ENCODE data around the gene EDN2. TPM values are rescaled to one million over a fixed set of nuclear protein-coding genes. Genes with fewer than 3 reads are reported as not detected.

The EDN2 gene
- total and polyA plus RNA-seq, 2 of the 8 experiments (the other 6 are each of a cell fraction or from before 2014, with no cell fraction given) = 0.32 to 0.39 TPM

DNA sequence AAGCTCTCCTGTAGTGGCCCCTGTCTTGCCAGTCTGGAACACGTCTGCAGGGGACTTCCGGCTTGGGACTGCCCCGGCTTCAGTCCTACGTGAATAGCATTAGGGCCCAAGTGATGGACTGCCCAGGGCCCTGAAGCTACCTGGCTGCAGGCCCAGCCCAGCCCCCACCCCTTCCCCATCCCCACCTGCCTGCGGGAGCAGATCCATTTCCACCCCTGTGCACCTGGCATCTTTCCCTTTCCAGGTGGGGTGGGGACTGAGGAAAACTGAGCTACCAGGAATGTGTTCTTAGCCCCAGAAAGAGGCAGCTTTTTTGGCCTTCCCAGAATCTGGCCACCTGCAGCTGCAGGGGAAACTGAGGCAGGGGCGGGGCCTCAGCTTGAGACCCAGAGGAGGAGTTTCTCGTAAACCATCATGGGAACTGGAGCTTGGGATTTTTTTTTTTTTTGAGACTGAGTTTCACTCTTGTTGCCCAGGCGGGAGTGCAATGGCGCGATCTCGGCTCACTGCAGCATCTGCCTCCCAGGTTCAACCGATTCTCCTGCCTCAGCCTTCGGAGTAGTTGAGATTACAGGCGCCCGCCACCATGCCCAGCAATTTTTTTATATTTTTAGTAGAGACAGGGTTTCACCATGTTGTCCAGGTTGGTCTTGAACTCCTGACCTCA is 3.2 kb downstream of the EDN2 start:
- Histone ChIP-seq H3K79me1 (ENCODE audit: low read depth, low read length) (no peaks in the 10 kb centered on the region), H3K9me3 (ENCODE audit: insufficient read depth in 2 of 2, low read depth in 1 of 2, low read length in 1 of 2) (no peaks in the 10 kb centered on the region), H4K20me1 (replicated peaks in 1 of 2; ENCODE audit: control insufficient read depth in 1 of 2, insufficient read depth in 2 of 2, low read length in 2 of 2) (no peaks in the 10 kb centered on the region), H3K23me2 (ENCODE audit: low read depth, low read length) (no peaks in the 10 kb centered on the region), H2AFZ (ENCODE audit: low read length) (no peak overlapping the region), H3K14ac (ENCODE audit: insufficient read length) (no peak overlapping the region), H4K5ac (ENCODE audit: insufficient read length, low read depth, low read length) (no peak overlapping the region), H2BK120ac (replicated peaks; ENCODE audit: low read depth, low read length) (no peak overlapping the region), H2BK15ac (ENCODE audit: low read length) (no peak overlapping the region), H3K27me3 (replicated peaks in 1 of 4; ENCODE audit: control insufficient read depth in 3 of 4, extremely low read depth in 1 of 4, insufficient read depth in 3 of 4, low read length in 3 of 4) (no peaks in the 10 kb centered on the region; a peak in 1 of 7 replicates), H3K36me3 (ENCODE audit: control insufficient read depth in 2 of 4, insufficient read depth in 4 of 4, low read length in 3 of 4) (no peaks in the 10 kb centered on the region), H3K18ac (ENCODE audit: extremely low read depth, low read length) (no peak overlapping the region; the same call in 1 of the 2 replicates), H3K4me3 (ENCODE audit: extremely low read depth in 1 of 4, insufficient read depth in 2 of 4, low read depth in 3 of 4, low read length in 4 of 4) (no peak overlapping the region), H3K4ac (replicated peaks; ENCODE audit: insufficient read length, low read depth, low read length) (no peak overlapping the region), H4K8ac (ENCODE audit: extremely low read depth, insufficient read depth, low read length) (no peak overlapping the region), H4K91ac (replicated peaks; ENCODE audit: insufficient read length, low read length) (no peak overlapping the region), H2AK5ac (ENCODE audit: low read depth, low read length) (no peak overlapping the region), H3K79me2 (ENCODE audit: control insufficient read depth in 1 of 2, insufficient read depth in 2 of 2, low read length in 2 of 2) (no peaks in the 10 kb centered on the region), H2BK20ac (ENCODE audit: low read length) (no peak overlapping the region), H3K23ac (ENCODE audit: insufficient read length) (no peak overlapping the region), H3K4me1 (replicated peaks in 1 of 4; ENCODE audit: control insufficient read depth in 3 of 4, insufficient read depth in 4 of 4, low read length in 3 of 4) (peaks cover 6 to 13% (median 12%) of the 10 kb centered on the region in 4 experiments; a peak in 5 of 7 replicates), H3K9ac (replicated peaks in 1 of 4; ENCODE audit: extremely low read depth in 1 of 4, low read depth in 3 of 4, low read length in 3 of 4) (no peak overlapping the region), H3K27ac (ENCODE audit: low read depth, low read length) (no peak overlapping the region), H3K56ac (replicated peaks; ENCODE audit: insufficient read length, low read depth, low read length) (no peak overlapping the region), H3K4me2 (ENCODE audit: insufficient read depth in 1 of 2, low read depth in 2 of 2, low read length in 2 of 2) (no peak overlapping the region), H2BK5ac (ENCODE audit: low read depth, low read length) (peak overlapping the region; percentile 89; the same call in 1 of the 2 replicates), H2BK12ac (ENCODE audit: low read depth, low read length) (no peak overlapping the region)
- FAIRE-seq = no peak
- CTCF ChIA-PET (ENCODE audit: partially characterized antibody) = interaction anchor here (0.6 to 14.9 kb wide), 10 partner anchors 11 to 312 kb away, joined by 3 to 205 read pairs (median 4); no protein-coding TSS in a partner anchor
- 90% methylated on average over 14 of the region's 15 CpGs; no CpG with 5 or more reads in 1 of the 2 experiments for WGBS, 2 experiments (ENCODE audit: extremely low coverage in 1 of 2, insufficient coverage in 1 of 2, insufficient read length in 1 of 2, insufficient replicate concordance in 2 of 2, low coverage in 1 of 2, low lambda C conversion rate in 2 of 2, missing lambda C conversion rate in 1 of 2)
- no peak for DNase-seq (ENCODE audit: low read depth in 1 of 2, low spot score in 2 of 2)
- POLR2A ChIA-PET (ENCODE audit: partially characterized antibody) = interaction anchor here (1.1 kb wide), 1 partner anchor 21 kb away, joined by 3 read pairs; no protein-coding TSS in a partner anchor
- TF ChIP-seq, protein P1, sequence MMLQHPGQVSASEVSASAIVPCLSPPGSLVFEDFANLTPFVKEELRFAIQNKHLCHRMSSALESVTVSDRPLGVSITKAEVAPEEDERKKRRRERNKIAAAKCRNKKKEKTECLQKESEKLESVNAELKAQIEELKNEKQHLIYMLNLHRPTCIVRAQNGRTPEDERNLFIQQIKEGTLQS (IDR thresholded peaks at IDR 0.05; ENCODE audit: insufficient read depth, low read depth, low read length) = no peak
- no peak for TF ChIP-seq CBX8 (IDR thresholded peaks at IDR 0.05; ENCODE audit: borderline replicate concordance, low read depth, low read length)
- TF ChIP-seq, protein P2, sequence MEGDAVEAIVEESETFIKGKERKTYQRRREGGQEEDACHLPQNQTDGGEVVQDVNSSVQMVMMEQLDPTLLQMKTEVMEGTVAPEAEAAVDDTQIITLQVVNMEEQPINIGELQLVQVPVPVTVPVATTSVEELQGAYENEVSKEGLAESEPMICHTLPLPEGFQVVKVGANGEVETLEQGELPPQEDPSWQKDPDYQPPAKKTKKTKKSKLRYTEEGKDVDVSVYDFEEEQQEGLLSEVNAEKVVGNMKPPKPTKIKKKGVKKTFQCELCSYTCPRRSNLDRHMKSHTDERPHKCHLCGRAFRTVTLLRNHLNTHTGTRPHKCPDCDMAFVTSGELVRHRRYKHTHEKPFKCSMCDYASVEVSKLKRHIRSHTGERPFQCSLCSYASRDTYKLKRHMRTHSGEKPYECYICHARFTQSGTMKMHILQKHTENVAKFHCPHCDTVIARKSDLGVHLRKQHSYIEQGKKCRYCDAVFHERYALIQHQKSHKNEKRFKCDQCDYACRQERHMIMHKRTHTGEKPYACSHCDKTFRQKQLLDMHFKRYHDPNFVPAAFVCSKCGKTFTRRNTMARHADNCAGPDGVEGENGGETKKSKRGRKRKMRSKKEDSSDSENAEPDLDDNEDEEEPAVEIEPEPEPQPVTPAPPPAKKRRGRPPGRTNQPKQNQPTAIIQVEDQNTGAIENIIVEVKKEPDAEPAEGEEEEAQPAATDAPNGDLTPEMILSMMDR (IDR thresholded peaks at IDR 0.05; ENCODE audit: control extremely low read depth in 1 of 3, insufficient read depth in 1 of 3, low read depth in 1 of 3, low read length in 3 of 3) = no peak
